K562 (cell line): ENCODE results near the gene CGB8. TPM values are rescaled to one million over a fixed set of nuclear protein-coding genes. Genes with fewer than 3 reads are reported as not detected.

Source experiments
- BCOR ChIP-seq: fragments of 450-650 bp; IDR thresholded peaks from 2 replicates; pipeline ENCODE4 v1.6.1; 2016
- BRF1 ChIP-seq: IDR thresholded peaks from 3 replicates; pipeline ENCODE4 v1.6.1; 2011; ENCODE audit warnings: borderline replicate concordance, mild to moderate bottlenecking; ENCODE audit not compliant: insufficient read length; ENCODE audit errors: extremely low read depth
- CBX3 ChIP-seq, 2 experiments: IDR thresholded peaks; 1 replicate in 1 of 2; 2 replicates in 1 of 2; pipeline ENCODE4 v1.6.1; 2012; ENCODE audit warnings: inconsistent platforms in 2 of 2, low read length in 2 of 2, borderline replicate concordance in 1 of 2, control low read depth in 1 of 2
- ETV1 ChIP-seq: fragments of 450-650 bp; conservative IDR thresholded peaks from 2 replicates; pipeline ENCODE4 v1.6.1; 2016; ENCODE audit warnings: missing genetic modification characterization, control low read depth, low read depth, missing compliant biosample characterization
- ETV6 ChIP-seq, 3 experiments: fragments of 150-350 bp in 1 of 3; sonication (generic) in 1 of 3; formaldehyde crosslinking in 1 of 3; IDR thresholded peaks; 2 replicates each; pipeline versions ENCODE4 v1.6.1 to v1.8.0; 2014 to 2022; ENCODE audit warnings: borderline replicate concordance in 2 of 3, low read depth in 2 of 3, antibody characterized with exemption in 1 of 3, low read length in 1 of 3, mild to moderate bottlenecking in 1 of 3, missing genetic modification reagents in 1 of 3
- KHSRP ChIP-seq: fragments of 450-650 bp; IDR thresholded peaks from 2 replicates; pipeline ENCODE4 v1.6.1; 2017
- KLF1 ChIP-seq: fragments of 450-650 bp; IDR thresholded peaks from 2 replicates; pipeline ENCODE4 v1.6.1; 2016; ENCODE audit warnings: missing genetic modification characterization, missing compliant biosample characterization
- L3MBTL2 ChIP-seq: fragments of 450-650 bp; IDR thresholded peaks from 2 replicates; pipeline ENCODE4 v1.6.1; 2016; ENCODE audit warnings: mild to moderate bottlenecking, moderate library complexity
- MIER1 ChIP-seq: fragments of 450-650 bp; IDR thresholded peaks from 2 replicates; pipeline ENCODE4 v1.6.1; 2016; ENCODE audit warnings: antibody characterized with exemption, mild to moderate bottlenecking, low read depth
- MYC ChIP-seq, 2 experiments: fragments of 250-450 bp in 1 of 2; sonication (Bioruptor Pico) in 1 of 2; IDR thresholded peaks; 2 replicates each; pipeline versions ENCODE4 v1.5.1 to v1.6.1; 2012 to 2021; ENCODE audit warnings: low read depth in 2 of 2, borderline replicate concordance in 1 of 2, improper control_type of control experiment in 1 of 2, low read length in 1 of 2, mild to moderate bottlenecking in 1 of 2, moderate library complexity in 1 of 2
- NFRKB ChIP-seq: fragments of 450-650 bp; IDR thresholded peaks from 2 replicates; pipeline ENCODE4 v1.6.1; 2016; ENCODE audit warnings: low read depth
- PML ChIP-seq: IDR thresholded peaks from 2 replicates; pipeline ENCODE4 v1.6.1; 2012; ENCODE audit warnings: low read length, inconsistent platforms
- SMARCC2 ChIP-seq: fragments of 450-650 bp; IDR thresholded peaks from 2 replicates; pipeline ENCODE4 v1.6.1; 2017; ENCODE audit warnings: antibody characterized with exemption, moderate library complexity, mild to moderate bottlenecking, low read depth
- SOX6 ChIP-seq: fragments of 450-650 bp; IDR thresholded peaks from 2 replicates; pipeline ENCODE4 v1.6.1; 2014; ENCODE audit warnings: mild to moderate bottlenecking
- TBL1XR1 ChIP-seq, 2 experiments: IDR thresholded peaks; 2 replicates each; pipeline ENCODE4 v1.6.1; 2012; ENCODE audit warnings: improper control_type of control experiment in 2 of 2, low read length in 2 of 2, mild to moderate bottlenecking in 1 of 2
- ZBTB1 ChIP-seq: sonication (generic); formaldehyde crosslinking; IDR thresholded peaks from 2 replicates; pipeline ENCODE4 v1.8.1; 2023; ENCODE audit warnings: missing genetic modification reagents, low read depth, mild to moderate bottlenecking, borderline replicate concordance
- ZFPM2 ChIP-seq: fragments of 250-450 bp; sonication (Bioruptor Pico); IDR thresholded peaks from 2 replicates; pipeline ENCODE4 v1.5.1; 2022; ENCODE audit warnings: mild to moderate bottlenecking
- ZKSCAN3 ChIP-seq: fragments of 250-450 bp; sonication (Bioruptor Pico); IDR thresholded peaks from 2 replicates; pipeline ENCODE4 v1.4.0; 2020
- ZNF77 ChIP-seq: fragments of 250-450 bp; sonication (Bioruptor Pico); IDR thresholded peaks from 2 replicates; pipeline ENCODE4 v1.5.0; 2020
- polyA plus RNA-seq, 8 experiments: library from polyadenylated mRNA; depleted of rRNA in 4 of 8; stranded (reverse) in 5 of 8; unstranded in 3 of 8; fragments of >200 nt; fragmentation: Nextera tagmentation in 2 of 8; fragmentation: Illumina TruSeq in 1 of 8; extraction: Ambion mirVana in 2 of 8; extraction: Trizol in 1 of 8; gene quantifications; 2 replicates each; pipeline versions ENCODE4 v1.2.1 to v1.2.3, GENCODE V29; 2011 to 2014; ENCODE audit warnings: inconsistent platforms in 1 of 8, missing spikeins in 1 of 8
- total RNA-seq, 7 experiments: library from RNA; depleted of rRNA in 6 of 7; stranded (reverse); fragments of >200 nt in 6 of 7; fragmentation: Illumina TruSeq in 2 of 7; extraction: Trizol in 2 of 7; gene quantifications; 2 replicates each; pipeline versions ENCODE4 v1.2.1 to v1.2.3, GENCODE V29; 2011 to 2021; ENCODE audit warnings: low replicate concordance in 1 of 7
- TF ChIP-seq, protein P1 (sequence below): fragments of 450-650 bp; formaldehyde crosslinking; IDR thresholded peaks from 2 replicates; pipeline ENCODE4 v1.4.0; 2020; ENCODE audit warnings: mild to moderate bottlenecking, moderate library complexity
- TF ChIP-seq, protein P2 (sequence below), 2 experiments: fragments of 450-650 bp in 1 of 2; sonication (generic) in 1 of 2; formaldehyde crosslinking in 1 of 2; IDR thresholded peaks in 1 of 2; conservative IDR thresholded peaks in 1 of 2; 2 replicates each; pipeline versions ENCODE4 v1.6.1 to v1.8.1; 2016 to 2023; ENCODE audit warnings: mild to moderate bottlenecking in 2 of 2, moderate library complexity in 2 of 2, inconsistent platforms in 1 of 2, missing genetic modification reagents in 1 of 2
- TF ChIP-seq, protein P3 (sequence below): sonication (generic); formaldehyde crosslinking; IDR thresholded peaks from 2 replicates; pipeline ENCODE4 v1.8.1; 2022; ENCODE audit warnings: missing genetic modification reagents
- TF ChIP-seq, protein P4 (sequence below): fragments of 250-450 bp; sonication (Bioruptor Pico); IDR thresholded peaks from 2 replicates; pipeline ENCODE4 v1.4.0; 2020; ENCODE audit warnings: mild to moderate bottlenecking, moderate library complexity

CGB8 gene
- total and polyA plus RNA-seq, 9 of the 15 experiments (the other 6 are each of a cell fraction or from before 2014, with no cell fraction given): not detected

GRCh38 chr19:49084206-49085019 lies 35.5 kb upstream of the CGB8 start (continued):
- TF ChIP-seq, protein P1, sequence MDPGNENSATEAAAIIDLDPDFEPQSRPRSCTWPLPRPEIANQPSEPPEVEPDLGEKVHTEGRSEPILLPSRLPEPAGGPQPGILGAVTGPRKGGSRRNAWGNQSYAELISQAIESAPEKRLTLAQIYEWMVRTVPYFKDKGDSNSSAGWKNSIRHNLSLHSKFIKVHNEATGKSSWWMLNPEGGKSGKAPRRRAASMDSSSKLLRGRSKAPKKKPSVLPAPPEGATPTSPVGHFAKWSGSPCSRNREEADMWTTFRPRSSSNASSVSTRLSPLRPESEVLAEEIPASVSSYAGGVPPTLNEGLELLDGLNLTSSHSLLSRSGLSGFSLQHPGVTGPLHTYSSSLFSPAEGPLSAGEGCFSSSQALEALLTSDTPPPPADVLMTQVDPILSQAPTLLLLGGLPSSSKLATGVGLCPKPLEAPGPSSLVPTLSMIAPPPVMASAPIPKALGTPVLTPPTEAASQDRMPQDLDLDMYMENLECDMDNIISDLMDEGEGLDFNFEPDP (CRISPR knock-in tag): no peak
- TF ChIP-seq L3MBTL2 (peak; percentile 67), CBX3 (IDR thresholded peaks at IDR 0.05; ENCODE audit: borderline replicate concordance in 1 of 2, low read length in 2 of 2) (no peak), ZBTB1 (no peak), ZNF77 (CRISPR knock-in tag) (no peak), BRF1 (no peak), NFRKB (peak; percentile 51; the same call in 1 of the 2 replicates), ZKSCAN3 (no peak), SMARCC2 (no peak; the same call in 1 of the 2 replicates), ETV6 (IDR thresholded peaks at IDR 0.05; ENCODE audit: borderline replicate concordance in 1 of 2, low read depth in 2 of 2, low read length in 1 of 2) (no peak), ETV6 (CRISPR knock-in tag; IDR thresholded peaks at IDR 0.05; ENCODE audit: borderline replicate concordance) (no peak), SOX6 (no peak), ETV1 (no peak), KHSRP (no peak), BCOR (peak; percentile 64; the same call in 1 of the 2 replicates), KLF1 (no peak), MIER1 (0 out of 2 replicates have a peak, but pooled peaks have one; percentile 43), ZFPM2 (CRISPR knock-in tag) (no peak), TBL1XR1 (IDR thresholded peaks at IDR 0.05; ENCODE audit: low read length in 2 of 2) (no peak), MYC (IDR thresholded peaks at IDR 0.05; ENCODE audit: low read depth, low read length) (0 out of 2 replicates have a peak, but pooled peaks have one; percentile 8), MYC (CRISPR knock-in tag; IDR thresholded peaks at IDR 0.05; ENCODE audit: borderline replicate concordance, low read depth) (no peak), PML (no peak)
- TF ChIP-seq, protein P2, sequence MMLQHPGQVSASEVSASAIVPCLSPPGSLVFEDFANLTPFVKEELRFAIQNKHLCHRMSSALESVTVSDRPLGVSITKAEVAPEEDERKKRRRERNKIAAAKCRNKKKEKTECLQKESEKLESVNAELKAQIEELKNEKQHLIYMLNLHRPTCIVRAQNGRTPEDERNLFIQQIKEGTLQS (IDR thresholded peaks at IDR 0.05): no peak
- TF ChIP-seq, protein P2 (CRISPR knock-in tag; conservative IDR thresholded peaks at IDR 0.05): no peak
- TF ChIP-seq, protein P3, sequence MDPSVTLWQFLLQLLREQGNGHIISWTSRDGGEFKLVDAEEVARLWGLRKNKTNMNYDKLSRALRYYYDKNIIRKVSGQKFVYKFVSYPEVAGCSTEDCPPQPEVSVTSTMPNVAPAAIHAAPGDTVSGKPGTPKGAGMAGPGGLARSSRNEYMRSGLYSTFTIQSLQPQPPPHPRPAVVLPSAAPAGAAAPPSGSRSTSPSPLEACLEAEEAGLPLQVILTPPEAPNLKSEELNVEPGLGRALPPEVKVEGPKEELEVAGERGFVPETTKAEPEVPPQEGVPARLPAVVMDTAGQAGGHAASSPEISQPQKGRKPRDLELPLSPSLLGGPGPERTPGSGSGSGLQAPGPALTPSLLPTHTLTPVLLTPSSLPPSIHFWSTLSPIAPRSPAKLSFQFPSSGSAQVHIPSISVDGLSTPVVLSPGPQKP: no peak
- TF ChIP-seq, protein P4, sequence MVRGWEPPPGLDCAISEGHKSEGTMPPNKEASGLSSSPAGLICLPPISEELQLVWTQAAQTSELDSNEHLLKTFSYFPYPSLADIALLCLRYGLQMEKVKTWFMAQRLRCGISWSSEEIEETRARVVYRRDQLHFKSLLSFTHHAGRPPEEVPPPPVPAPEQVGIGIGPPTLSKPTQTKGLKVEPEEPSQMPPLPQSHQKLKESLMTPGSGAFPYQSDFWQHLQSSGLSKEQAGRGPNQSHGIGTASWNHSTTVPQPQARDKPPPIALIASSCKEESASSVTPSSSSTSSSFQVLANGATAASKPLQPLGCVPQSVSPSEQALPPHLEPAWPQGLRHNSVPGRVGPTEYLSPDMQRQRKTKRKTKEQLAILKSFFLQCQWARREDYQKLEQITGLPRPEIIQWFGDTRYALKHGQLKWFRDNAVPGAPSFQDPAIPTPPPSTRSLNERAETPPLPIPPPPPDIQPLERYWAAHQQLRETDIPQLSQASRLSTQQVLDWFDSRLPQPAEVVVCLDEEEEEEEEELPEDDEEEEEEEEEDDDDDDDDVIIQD (CRISPR knock-in tag): no peak
